ENCODE results near the gene NMNAT2. TPM values are rescaled to one million over a fixed set of nuclear protein-coding genes. Genes with fewer than 3 reads are reported as not detected.

Gene NMNAT2
- total and polyA plus RNA-seq, 2 of the 8 experiments (the other 6 are each of a cell fraction or from before 2014, with no cell fraction given): 6.5 to 20.9 TPM

GRCh38 chr1:183460596-183460995, 42.4 kb upstream of the NMNAT2 start (continued):
- TF ChIP-seq CHD7 (IDR thresholded peaks at IDR 0.05; ENCODE audit: insufficient replicate concordance, low read length): no peak
- TF ChIP-seq EZH2 (IDR thresholded peaks at IDR 0.05; ENCODE audit: low read depth, low read length, severe bottlenecking): no peak
- TF ChIP-seq NRF1 (IDR thresholded peaks at IDR 0.05; ENCODE audit: low read depth, low read length): no peak
